GM18505 (cell line): ENCODE data around the gene DCLK1.

Experiments
- ATAC-seq: cut with Tn5 transposase; IDR thresholded peaks from one replicate; pipeline ENCODE4 v1.9.1; 2021; ENCODE audit not compliant: unreplicated experiment
- POLR2A ChIP-seq: IDR thresholded peaks from 4 replicates; pipeline ENCODE4 v1.6.1; 2011; ENCODE audit warnings: borderline replicate concordance; ENCODE audit not compliant: insufficient read depth, insufficient read length; ENCODE audit errors: extremely low read depth

The DCLK1 gene

GRCh38 chr13:35872369-35872768 lies 258.8 kb downstream of the DCLK1 start:
- no peak for TF ChIP-seq POLR2A
- no peak for ATAC-seq

GRCh38 chr13:35871561-35871960 lies 259.6 kb downstream of the DCLK1 start:
- TF ChIP-seq POLR2A: no peak
- ATAC-seq: no peak

- no peak for TF ChIP-seq POLR2A
- ATAC-seq: no peak
Observed at GRCh38 chr13:35866801-35867200, 264.4 kb downstream of the DCLK1 start.

GRCh38 chr13:35865341-35866240 lies 265.6 kb downstream of the DCLK1 start:
- no peak for TF ChIP-seq POLR2A
- no peak for ATAC-seq

- ATAC-seq: no peak
- TF ChIP-seq POLR2A: no peak
Observed at GRCh38 chr13:35860661-35861060, 270.5 kb downstream of the DCLK1 start.

- ATAC-seq: no peak
- no peak for TF ChIP-seq POLR2A
Observed at GRCh38 chr13:35859981-35860380, 271.2 kb downstream of the DCLK1 start.

- no peak for TF ChIP-seq POLR2A
- no peak for ATAC-seq
Observed at GRCh38 chr13:35858665-35859064, 272.5 kb downstream of the DCLK1 start.

- TF ChIP-seq POLR2A: no peak
- no peak for ATAC-seq
Observed at GRCh38 chr13:35857769-35858168, 273.4 kb downstream of the DCLK1 start.

GRCh38 chr13:35856721-35857364 lies 274.3 kb downstream of the DCLK1 start:
- no peak for TF ChIP-seq POLR2A
- ATAC-seq: no peak

- no peak for TF ChIP-seq POLR2A
- no peak for ATAC-seq
Observed at GRCh38 chr13:35856084-35856483, 275.1 kb downstream of the DCLK1 start.

GRCh38 chr13:35855531-35856019 lies 275.6 kb downstream of the DCLK1 start:
- ATAC-seq: no peak
- TF ChIP-seq POLR2A: no peak

- no peak for ATAC-seq
Observed at GRCh38 chr13:35854286-35854685, 276.9 kb downstream of the DCLK1 start.

GRCh38 chr13:35851881-35852280 lies 279.3 kb downstream of the DCLK1 start:
- ATAC-seq: no peak
- TF ChIP-seq POLR2A: no peak

More at GRCh38 chr13:35854286-35854685, 276.9 kb downstream of the DCLK1 start:
- no peak for TF ChIP-seq POLR2A

- ATAC-seq: no peak
- TF ChIP-seq POLR2A: no peak
Observed at GRCh38 chr13:35851356-35851755, 279.8 kb downstream of the DCLK1 start.
